Measurements from ENCODE around the gene COPG1. TPM values are rescaled to one million over a fixed set of nuclear protein-coding genes. Genes with fewer than 3 reads are reported as not detected.
A peak's percentile ranks its signal among the peaks of the same experiment; 100 is the strongest.
"Not testable (repeated sequence)": the region's sequence is repeated elsewhere in the genome, so short reads cannot be mapped to it uniquely, and the experiment has no call there.

COPG1 gene, protein sequence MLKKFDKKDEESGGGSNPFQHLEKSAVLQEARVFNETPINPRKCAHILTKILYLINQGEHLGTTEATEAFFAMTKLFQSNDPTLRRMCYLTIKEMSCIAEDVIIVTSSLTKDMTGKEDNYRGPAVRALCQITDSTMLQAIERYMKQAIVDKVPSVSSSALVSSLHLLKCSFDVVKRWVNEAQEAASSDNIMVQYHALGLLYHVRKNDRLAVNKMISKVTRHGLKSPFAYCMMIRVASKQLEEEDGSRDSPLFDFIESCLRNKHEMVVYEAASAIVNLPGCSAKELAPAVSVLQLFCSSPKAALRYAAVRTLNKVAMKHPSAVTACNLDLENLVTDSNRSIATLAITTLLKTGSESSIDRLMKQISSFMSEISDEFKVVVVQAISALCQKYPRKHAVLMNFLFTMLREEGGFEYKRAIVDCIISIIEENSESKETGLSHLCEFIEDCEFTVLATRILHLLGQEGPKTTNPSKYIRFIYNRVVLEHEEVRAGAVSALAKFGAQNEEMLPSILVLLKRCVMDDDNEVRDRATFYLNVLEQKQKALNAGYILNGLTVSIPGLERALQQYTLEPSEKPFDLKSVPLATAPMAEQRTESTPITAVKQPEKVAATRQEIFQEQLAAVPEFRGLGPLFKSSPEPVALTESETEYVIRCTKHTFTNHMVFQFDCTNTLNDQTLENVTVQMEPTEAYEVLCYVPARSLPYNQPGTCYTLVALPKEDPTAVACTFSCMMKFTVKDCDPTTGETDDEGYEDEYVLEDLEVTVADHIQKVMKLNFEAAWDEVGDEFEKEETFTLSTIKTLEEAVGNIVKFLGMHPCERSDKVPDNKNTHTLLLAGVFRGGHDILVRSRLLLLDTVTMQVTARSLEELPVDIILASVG
- total RNA-seq, result 100 to 1,000 TPM in 7 of 8 experiments, 10 to 100 TPM in 1; 98.3 to 201 (median 160) TPM

DNA sequence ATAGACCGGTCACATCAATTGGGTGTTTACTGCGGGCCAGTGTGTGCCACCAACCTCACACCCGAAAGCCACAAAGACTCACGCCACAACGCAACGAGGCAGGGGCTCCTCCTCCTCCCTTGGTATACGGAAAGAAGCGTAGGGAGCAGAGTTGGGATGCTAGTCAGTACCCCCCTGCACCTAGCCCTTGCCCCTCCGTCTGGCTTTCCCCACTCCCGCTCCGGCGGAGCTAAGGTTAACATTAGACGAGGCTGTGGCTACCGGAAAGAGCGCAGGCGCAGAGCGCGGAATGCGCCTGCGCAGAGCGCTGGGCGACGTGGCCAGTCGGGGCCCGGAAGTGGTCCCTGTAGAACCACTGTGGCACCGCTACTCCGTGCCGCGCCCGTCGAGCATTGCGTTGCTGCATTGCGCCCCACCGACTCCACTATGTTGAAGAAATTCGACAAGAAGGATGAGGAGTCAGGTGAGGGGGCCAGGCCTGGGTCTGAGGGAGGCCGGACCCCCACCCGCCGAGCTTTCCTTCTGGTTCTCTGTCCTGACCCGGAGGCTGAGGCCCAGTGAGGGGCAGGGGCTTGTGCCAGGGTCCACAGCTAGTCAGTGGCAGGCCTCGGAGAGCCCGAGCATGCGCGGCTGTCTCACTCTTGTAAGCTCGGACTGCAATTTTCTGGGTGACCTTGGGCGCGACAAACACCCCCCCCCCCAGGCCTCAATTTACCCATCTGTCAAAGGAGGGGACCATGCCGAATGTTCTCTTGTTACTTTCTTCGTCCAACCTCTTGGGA, at the start of gene COPG1:
COPG1 (plus strand) TSS at position 323 of the 782 bp plus-strand sequence; CDS start at position 427, 104 bp downstream.
- ATAC-seq (replicated peaks in 6 of 8), result peak; percentile 79 to 91 (median 89)
- WGBS, 10 experiments, result 0 to 11% (median 0%) methylated on average over 2 to 17 of the region's 48 CpGs; no CpG with 5 or more reads in 1 of the 10 experiments
- in situ Hi-C loops (cut with MboI; ENCODE audit: low pct_unique_long_range_greater_than_20kb in 2 of 9, low sequenced_read_pairs in 9 of 9, unreplicated experiment in 9 of 9), result loop anchor here in 6 of 9 experiments (10.0 to 25.0 kb wide), 4 partner anchors 65 to 287 kb away; partner anchors contain the start of genes CFAP92 (in 1 of the 6) and CNBP (in 1 of the 6)
- Histone ChIP-seq H3K27ac (peak within 1 kb of the TSS; percentile 98 to 99), H3K4me1 (replicated peaks in 1 of 2) (peaks cover 11 to 12% of the 10 kb centered on the region in 2 donors), H3K4me3 (peak within 1 kb of the TSS; percentile 71 to 100 (median 94))

DNA sequence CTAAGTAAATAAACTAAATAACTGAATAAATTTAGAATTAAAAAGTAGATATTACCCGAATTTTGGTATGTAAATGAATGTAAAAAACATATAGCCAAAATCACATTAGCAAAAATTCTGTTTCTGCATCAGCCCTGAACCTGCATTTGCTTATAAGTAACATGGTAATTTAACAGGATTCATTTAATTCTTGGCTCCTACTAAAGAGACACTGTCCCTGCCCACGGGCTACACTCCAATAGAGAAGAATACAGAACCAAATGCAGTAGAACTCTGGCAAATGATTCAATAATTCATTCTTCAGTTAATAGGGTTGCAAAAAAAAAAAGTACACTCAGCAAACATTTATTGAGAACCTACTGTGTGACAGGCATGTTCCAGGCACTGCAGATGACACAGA, 44.9 kb upstream of the COPG1 start:
- peak in 2 of 8 experiments; percentile 59 to 60 for ATAC-seq (replicated peaks in 6 of 8)
- Histone ChIP-seq H3K4me1 (replicated peaks in 1 of 2) (no peaks in the 10 kb centered on the region), H3K27ac (no peak overlapping the region), H3K4me3 (no peak overlapping the region)
- WGBS, 10 experiments, result 3 to 100% (median 65%) methylated on average over 1 to 2 of the region's 2 CpGs
- in situ Hi-C loops (cut with MboI; ENCODE audit: low pct_unique_long_range_greater_than_20kb in 2 of 9, low sequenced_read_pairs in 9 of 9, unreplicated experiment in 9 of 9), result no loop called here

DNA sequence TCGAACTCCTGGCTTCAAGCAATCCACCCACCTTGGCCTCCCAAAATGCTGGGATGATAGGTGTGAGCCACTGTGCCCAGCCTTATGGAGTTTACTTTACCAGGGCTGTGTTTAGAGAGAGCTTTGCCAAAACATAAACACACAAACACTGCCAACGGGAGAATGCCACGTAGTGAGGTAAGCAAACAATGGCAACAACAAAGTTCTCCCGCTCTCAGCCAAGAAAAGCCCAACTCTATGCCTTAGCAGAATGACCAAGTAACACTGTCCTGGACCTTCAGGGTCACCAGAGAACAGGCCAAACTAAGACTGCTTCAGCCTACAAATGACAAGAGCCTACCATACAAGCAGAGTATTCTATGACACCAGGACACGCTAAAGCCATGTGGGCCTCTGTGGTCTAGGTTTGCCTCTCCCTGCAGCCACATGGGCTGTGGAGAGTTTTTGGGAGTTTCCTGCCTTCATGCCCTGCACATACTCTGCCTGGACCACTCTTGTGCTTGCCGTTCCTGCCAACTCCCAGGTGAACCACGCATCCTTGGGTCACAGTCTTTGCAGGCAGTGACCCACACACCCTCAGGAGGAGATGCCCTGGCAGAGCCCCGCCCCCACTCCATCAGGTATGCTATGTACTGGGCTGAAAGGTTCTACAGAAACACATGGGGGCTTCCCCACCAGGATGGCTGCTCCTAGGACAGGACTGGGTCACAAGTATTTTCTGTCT, 44.1 kb upstream of the COPG1 start:
- Histone ChIP-seq H3K27ac (no peak overlapping the region), H3K4me1 (replicated peaks in 1 of 2) (no peaks in the 10 kb centered on the region), H3K4me3 (no peak overlapping the region)
- WGBS, 10 experiments, result 57 to 93% (median 86%) methylated on average over 2 to 5 of the region's 8 CpGs; no CpG with 5 or more reads in 1 of the 10 experiments
- no peak for ATAC-seq (replicated peaks in 6 of 8)
- in situ Hi-C loops (cut with MboI; ENCODE audit: low pct_unique_long_range_greater_than_20kb in 2 of 9, low sequenced_read_pairs in 9 of 9, unreplicated experiment in 9 of 9), result no loop called here

DNA sequence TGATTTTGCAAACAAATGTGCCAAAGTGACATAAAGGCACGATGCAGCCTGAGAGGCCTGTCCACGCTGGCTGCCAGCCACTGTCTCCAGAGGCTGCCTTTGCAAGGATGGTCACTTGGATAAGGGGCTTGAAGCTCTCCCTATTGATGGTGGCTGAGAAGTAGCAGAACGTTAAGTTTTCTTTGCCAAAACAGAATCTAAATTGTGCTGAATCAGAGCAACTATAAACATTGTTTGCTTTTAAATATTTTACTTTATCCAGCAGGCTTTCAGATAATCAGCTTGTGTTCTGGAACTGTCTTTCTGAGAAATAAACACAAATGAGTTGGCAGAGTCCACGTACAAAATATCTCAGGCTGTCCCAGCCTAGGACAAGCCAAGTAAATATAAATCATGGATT, 41.9 kb upstream of the COPG1 start:
- no peak overlapping the region for H3K27ac ChIP-seq
- H3K4me3 ChIP-seq, result no peak overlapping the region
- H3K4me1 ChIP-seq (replicated peaks in 1 of 2), result no peaks in the 10 kb centered on the region
- 9 to 100% (median 68%) methylated on average over 1 to 4 of the region's 4 CpGs; no CpG with 5 or more reads in 2 of the 10 experiments for WGBS, 10 experiments
- in situ Hi-C loops (cut with MboI; ENCODE audit: low pct_unique_long_range_greater_than_20kb in 2 of 9, low sequenced_read_pairs in 9 of 9, unreplicated experiment in 9 of 9), result no loop called here
- ATAC-seq (replicated peaks in 6 of 8), result peak in 1 of 8 experiments; percentile 30

DNA sequence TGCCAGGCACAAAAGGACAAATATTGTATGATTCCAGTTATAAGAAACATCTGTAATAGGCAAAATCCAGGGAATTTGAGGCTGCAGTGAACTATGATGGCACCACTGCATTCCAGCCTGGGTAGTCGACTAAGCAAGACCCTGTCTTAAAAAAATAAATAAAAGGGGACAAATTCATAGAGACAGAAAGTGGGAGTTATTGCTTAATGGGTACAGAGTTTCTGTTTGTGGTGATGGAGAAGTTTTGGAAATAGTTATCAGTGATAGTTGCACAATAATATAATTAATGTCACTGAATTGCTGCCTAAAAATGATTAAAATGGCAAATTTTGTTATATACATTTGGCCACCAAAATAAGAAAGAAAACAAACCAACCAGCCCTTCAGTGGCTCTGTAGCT, 38.1 kb upstream of the COPG1 start:
- in situ Hi-C loops (cut with MboI; ENCODE audit: low pct_unique_long_range_greater_than_20kb in 2 of 9, low sequenced_read_pairs in 9 of 9, unreplicated experiment in 9 of 9), result no loop called here
- no peak overlapping the region for H3K4me3 ChIP-seq
- no peaks in the 10 kb centered on the region for H3K4me1 ChIP-seq (replicated peaks in 1 of 2)
- WGBS, 10 experiments, result 0 to 89% (median 67%) methylated on average over 1 of the region's 1 CpG; no CpG with 5 or more reads in 3 of the 10 experiments
- no peak overlapping the region for H3K27ac ChIP-seq
- no peak for ATAC-seq (replicated peaks in 6 of 8)

DNA sequence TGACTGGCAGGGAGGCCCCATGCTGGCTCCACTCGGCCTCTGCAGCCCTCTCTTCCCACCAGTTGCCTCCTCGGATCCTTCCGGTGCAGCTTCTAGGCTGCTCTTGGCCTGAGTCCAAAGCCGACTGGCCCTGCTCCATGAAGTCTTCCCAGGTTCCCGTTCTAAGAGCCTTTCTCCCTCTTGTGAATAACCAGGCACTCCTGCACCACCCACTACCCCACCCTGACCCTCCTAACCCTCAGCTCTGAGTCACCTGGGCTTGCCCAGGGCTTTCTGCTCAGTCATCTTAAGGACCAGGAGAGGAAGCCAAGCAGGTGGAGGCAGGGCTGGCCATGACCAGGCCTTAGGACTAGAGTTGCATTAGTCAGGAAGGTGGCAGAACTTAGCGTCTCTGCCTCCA, 37.6 kb upstream of the COPG1 start:
- no peaks in the 10 kb centered on the region for H3K4me1 ChIP-seq (replicated peaks in 1 of 2)
- no peak overlapping the region for H3K4me3 ChIP-seq
- no peak overlapping the region for H3K27ac ChIP-seq
- 0 to 79% (median 8%) methylated on average over 2 to 6 of the region's 6 CpGs; no CpG with 5 or more reads in 3 of the 10 experiments for WGBS, 10 experiments
- ATAC-seq (replicated peaks in 6 of 8), result peak in 6 of 8 experiments; percentile 26 to 98 (median 62)
- in situ Hi-C loops (cut with MboI; ENCODE audit: low pct_unique_long_range_greater_than_20kb in 2 of 9, low sequenced_read_pairs in 9 of 9, unreplicated experiment in 9 of 9), result no loop called here

DNA sequence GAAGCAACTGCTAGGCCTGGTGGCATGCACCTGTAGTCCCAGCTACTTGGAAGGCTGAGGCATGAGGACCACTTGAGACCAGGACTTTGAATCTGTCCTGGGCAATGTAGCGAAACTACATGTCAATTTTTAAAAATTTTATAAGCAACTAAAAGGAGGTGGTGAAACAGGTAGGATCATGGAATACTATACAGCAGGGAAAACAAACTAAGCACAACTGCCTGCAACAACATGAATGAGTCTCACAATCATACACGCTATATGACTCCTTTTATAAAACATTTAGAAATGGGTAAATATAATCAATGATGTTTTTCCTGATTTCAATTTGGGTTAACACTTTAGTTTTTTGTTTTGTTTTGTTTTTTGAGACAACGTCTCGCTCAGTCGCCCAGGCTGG, 36.2 kb upstream of the COPG1 start:
- no peak overlapping the region for H3K27ac ChIP-seq
- in situ Hi-C loops (cut with MboI; ENCODE audit: low pct_unique_long_range_greater_than_20kb in 2 of 9, low sequenced_read_pairs in 9 of 9, unreplicated experiment in 9 of 9), result no loop called here
- no peak for ATAC-seq (replicated peaks in 6 of 8)
- H3K4me1 ChIP-seq (replicated peaks in 1 of 2), result no peaks in the 10 kb centered on the region
- H3K4me3 ChIP-seq, result no peak overlapping the region
- WGBS, 10 experiments, result 89 to 100% (median 97%) methylated on average over 1 to 5 of the region's 5 CpGs

DNA sequence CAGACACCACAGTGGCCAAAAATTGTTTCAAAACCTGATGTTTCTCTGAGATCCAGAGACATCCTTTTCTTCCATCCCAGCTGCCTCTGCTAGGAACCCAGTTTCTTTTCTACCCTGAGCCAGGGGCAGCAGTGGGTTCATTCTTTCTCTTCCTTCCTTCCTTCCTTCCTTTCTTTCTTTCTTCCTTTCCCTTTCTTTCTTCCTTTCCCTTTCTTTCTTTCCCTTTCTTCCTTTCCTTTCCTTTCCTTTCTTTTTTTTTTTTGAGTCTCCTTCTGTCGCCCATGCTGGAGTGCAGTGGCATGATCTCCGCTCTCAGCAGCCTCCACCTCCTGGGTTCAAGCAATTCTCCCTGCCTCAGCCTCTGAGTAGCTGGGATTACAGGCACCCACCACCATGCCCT, 30.7 kb upstream of the COPG1 start:
- 72 to 100% (median 85%) methylated on average over 1 to 2 of the region's 2 CpGs for WGBS, 10 experiments
- Histone ChIP-seq H3K4me1 (replicated peaks in 1 of 2) (no peaks in the 10 kb centered on the region), H3K27ac (no peak overlapping the region), H3K4me3 (no peak overlapping the region)
- no peak for ATAC-seq (replicated peaks in 6 of 8)
- in situ Hi-C loops (cut with MboI; ENCODE audit: low pct_unique_long_range_greater_than_20kb in 2 of 9, low sequenced_read_pairs in 9 of 9, unreplicated experiment in 9 of 9), result no loop called here

DNA sequence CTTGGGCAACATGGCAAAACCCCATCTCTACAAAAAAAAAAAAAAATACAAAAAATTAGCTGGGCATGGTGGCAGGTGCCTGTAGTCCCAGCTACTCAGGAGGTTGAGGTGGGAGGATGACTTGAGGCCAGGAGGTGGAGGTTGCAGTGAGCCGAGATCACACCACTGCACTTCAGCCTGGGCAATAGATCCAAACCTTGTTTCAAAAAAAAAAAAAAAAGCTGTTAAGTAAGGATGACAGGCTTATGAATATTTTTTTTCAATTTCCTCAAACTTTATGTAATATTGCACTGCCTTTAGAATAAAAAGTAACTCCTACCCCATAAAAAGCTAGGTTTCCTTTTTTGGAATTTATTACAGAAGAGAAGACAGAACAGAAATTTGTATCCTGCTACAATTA, 25.0 kb upstream of the COPG1 start:
- H3K4me1 ChIP-seq (replicated peaks in 1 of 2); in situ Hi-C loops (cut with MboI; ENCODE audit: low pct_unique_long_range_greater_than_20kb in 2 of 9, low sequenced_read_pairs in 9 of 9, unreplicated experiment in 9 of 9); ATAC-seq (replicated peaks in 6 of 8); H3K27ac ChIP-seq; H3K4me3 ChIP-seq: not testable (repeated sequence)
- 30 to 100% (median 85%) methylated on average over 1 of the region's 1 CpG; no CpG with 5 or more reads in 4 of the 10 experiments for WGBS, 10 experiments

DNA sequence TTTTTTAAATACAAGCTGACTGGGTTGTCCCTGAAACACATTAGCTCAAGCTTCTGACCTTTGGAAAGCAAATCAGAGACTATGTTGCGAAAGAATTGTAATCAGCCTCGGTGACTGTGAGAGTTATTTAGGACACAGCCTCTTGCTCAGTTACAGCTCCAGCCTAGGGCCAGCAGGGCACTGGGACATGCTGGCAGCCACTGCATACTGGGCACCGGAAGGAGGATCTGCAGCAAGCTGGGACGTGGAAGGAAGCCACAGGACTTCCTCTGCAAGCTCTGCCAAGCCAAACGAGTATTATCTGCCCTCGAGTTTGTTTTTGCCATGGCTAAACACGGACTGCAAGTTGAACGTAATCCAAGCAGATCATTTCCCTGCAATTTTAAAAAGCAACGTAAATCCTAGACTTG, 24.4 kb upstream of the COPG1 start:
- WGBS, 10 experiments, result 14 to 75% (median 50%) methylated on average over 1 to 9 of the region's 9 CpGs; no CpG with 5 or more reads in 1 of the 10 experiments

DNA sequence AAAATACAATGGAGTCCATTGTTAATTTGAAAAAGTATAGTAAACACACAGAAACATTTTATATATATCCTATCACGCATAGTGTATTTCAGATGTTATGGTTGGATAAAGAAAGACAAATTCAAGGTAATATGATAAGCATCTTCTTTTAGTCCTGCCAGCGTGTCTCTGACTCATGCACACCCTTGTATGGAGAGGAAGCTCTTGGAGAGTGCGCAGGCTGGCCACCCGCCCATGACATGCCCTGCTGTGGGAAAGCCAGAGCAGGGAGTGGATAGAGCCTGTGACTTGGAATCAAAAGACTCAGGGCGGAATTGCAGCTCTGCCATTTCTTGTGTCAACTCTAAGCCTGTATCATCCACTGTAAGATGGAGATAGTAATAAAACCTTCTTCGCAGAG, 23.0 kb upstream of the COPG1 start:
- in situ Hi-C loops (cut with MboI; ENCODE audit: low pct_unique_long_range_greater_than_20kb in 2 of 9, low sequenced_read_pairs in 9 of 9, unreplicated experiment in 9 of 9), result loop anchor here in 4 of 9 experiments (25.0 kb wide), 2 partner anchors 239 to 264 kb away; partner anchors contain the start of gene CFAP92 (in 1 of the 4)

More for the DNA sequence above, 24.4 kb upstream of the COPG1 start:
- Histone ChIP-seq H3K4me1 (replicated peaks in 1 of 2) (no peaks in the 10 kb centered on the region), H3K4me3 (no peak overlapping the region), H3K27ac (no peak overlapping the region)
- ATAC-seq (replicated peaks in 6 of 8), result peak; percentile 14 to 87 (median 60)
- in situ Hi-C loops (cut with MboI; ENCODE audit: low pct_unique_long_range_greater_than_20kb in 2 of 9, low sequenced_read_pairs in 9 of 9, unreplicated experiment in 9 of 9), result loop anchor here in 4 of 9 experiments (25.0 kb wide), 2 partner anchors 238 to 263 kb away; partner anchors contain the start of gene CFAP92 (in 1 of the 4)

More for the DNA sequence above, 23.0 kb upstream of the COPG1 start:
- Histone ChIP-seq H3K4me1 (replicated peaks in 1 of 2) (no peaks in the 10 kb centered on the region), H3K27ac (no peak overlapping the region), H3K4me3 (no peak overlapping the region)
- ATAC-seq (replicated peaks in 6 of 8), result peak in 3 of 8 experiments; percentile 88 to 89 (median 88)
- WGBS, 10 experiments, result 0 to 100% (median 72%) methylated on average over 2 to 5 of the region's 6 CpGs; no CpG with 5 or more reads in 2 of the 10 experiments

Measured in motor neuron (in vitro differentiated cells).